Kidney epithelial cell (primary cell): Measurements from ENCODE around the gene PALM. TPM values are rescaled to one million over a fixed set of nuclear protein-coding genes. Genes with fewer than 3 reads are reported as not detected.

Source experiments
- DNase-seq: peaks from one replicate; pipeline ENCODE4 v3.0.0-alpha.2; 2010; ENCODE audit warnings: low read depth
- H3K27me3 ChIP-seq: 2 replicates; pipeline ENCODE4 v1.6.0; 2011; ENCODE audit warnings: low read length; ENCODE audit not compliant: control insufficient read depth, insufficient read depth
- H3K36me3 ChIP-seq: 2 replicates; pipeline ENCODE4 v1.5.1; 2011; ENCODE audit warnings: low read length; ENCODE audit not compliant: control insufficient read depth, insufficient read depth
- H3K4me3 ChIP-seq: 2 replicates; pipeline ENCODE4 v1.5.1; 2011; ENCODE audit warnings: low read depth, mild to moderate bottlenecking, control low read depth, low read length
- total RNA-seq: library from RNA; depleted of rRNA; stranded (reverse); fragments of >200 nt; gene quantifications from 2 replicates; pipeline ENCODE4 v1.2.3, GENCODE V29; 2015
- TF ChIP-seq, protein P1 (sequence below): IDR thresholded peaks from 2 replicates; pipeline ENCODE4 v1.5.1; 2011; ENCODE audit warnings: mild to moderate bottlenecking, moderate library complexity, low read length, control low read depth, inconsistent platforms; ENCODE audit not compliant: insufficient read depth, poor library complexity, severe bottlenecking

The PALM gene
- total RNA-seq, 1 donor from 2014 or later: 49.8 TPM

GRCh38 chr19:715347-715746 is 6.6 kb downstream of the PALM start:
- Histone ChIP-seq H3K27me3 (peaks cover 6% of the 10 kb centered on the region), H3K36me3 (no peaks in the 10 kb centered on the region), H3K4me3 (no peak overlapping the region)
- TF ChIP-seq, protein P1, sequence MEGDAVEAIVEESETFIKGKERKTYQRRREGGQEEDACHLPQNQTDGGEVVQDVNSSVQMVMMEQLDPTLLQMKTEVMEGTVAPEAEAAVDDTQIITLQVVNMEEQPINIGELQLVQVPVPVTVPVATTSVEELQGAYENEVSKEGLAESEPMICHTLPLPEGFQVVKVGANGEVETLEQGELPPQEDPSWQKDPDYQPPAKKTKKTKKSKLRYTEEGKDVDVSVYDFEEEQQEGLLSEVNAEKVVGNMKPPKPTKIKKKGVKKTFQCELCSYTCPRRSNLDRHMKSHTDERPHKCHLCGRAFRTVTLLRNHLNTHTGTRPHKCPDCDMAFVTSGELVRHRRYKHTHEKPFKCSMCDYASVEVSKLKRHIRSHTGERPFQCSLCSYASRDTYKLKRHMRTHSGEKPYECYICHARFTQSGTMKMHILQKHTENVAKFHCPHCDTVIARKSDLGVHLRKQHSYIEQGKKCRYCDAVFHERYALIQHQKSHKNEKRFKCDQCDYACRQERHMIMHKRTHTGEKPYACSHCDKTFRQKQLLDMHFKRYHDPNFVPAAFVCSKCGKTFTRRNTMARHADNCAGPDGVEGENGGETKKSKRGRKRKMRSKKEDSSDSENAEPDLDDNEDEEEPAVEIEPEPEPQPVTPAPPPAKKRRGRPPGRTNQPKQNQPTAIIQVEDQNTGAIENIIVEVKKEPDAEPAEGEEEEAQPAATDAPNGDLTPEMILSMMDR: no peak
- DNase-seq: no peak

- TF ChIP-seq, protein P1: no peak
- Histone ChIP-seq H3K36me3 (no peaks in the 10 kb centered on the region), H3K4me3 (no peak overlapping the region), H3K27me3 (peaks cover 11% of the 10 kb centered on the region)
- DNase-seq: no peak
Observed at GRCh38 chr19:718251-718951, 9.7 kb downstream of the PALM start.

GRCh38 chr19:718991-719512 is 10.3 kb downstream of the PALM start:
- Histone ChIP-seq H3K27me3 (peaks cover 11% of the 10 kb centered on the region), H3K4me3 (no peak overlapping the region), H3K36me3 (no peaks in the 10 kb centered on the region)
- TF ChIP-seq, protein P1: no peak
- no peak for DNase-seq

DNA sequence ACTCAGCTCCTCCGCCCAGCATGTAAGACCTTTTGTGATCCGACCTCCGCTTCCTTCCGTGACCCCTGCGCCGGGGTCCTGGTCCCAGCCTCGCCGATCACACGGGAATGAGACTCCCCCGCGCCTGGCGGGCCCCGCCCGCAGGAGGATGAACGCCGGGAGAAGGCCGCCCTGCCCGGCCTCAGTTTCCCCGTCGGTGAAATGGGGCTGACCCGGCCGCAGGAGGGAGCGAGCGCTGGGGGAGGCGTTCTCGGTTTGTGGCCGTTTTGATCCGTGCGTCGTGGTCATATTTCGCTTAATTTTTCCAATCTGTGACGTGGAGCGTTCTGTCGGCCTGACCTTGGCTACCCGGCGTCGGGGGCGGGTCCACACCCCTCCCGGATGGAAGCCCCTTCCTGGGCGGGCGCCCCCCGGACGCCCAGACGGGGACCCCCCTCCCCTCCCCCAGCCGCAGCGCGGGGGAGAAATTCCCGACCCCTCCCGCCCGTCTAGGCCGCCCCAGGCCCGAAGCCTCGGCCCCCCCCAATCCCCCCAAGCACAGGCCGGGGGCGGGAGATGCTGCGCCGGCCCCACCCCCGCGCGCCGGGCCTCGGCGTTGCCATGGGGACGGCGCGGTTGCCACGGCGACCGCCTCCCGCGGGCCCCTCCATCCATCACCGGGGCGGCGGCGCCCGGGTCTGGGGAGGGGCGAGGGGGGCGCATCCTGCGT is 11.1 kb downstream of the PALM start:
- DNase-seq: no peak
- Histone ChIP-seq H3K36me3 (no peaks in the 10 kb centered on the region), H3K27me3 (peaks cover 11% of the 10 kb centered on the region), H3K4me3 (no peak overlapping the region)
- TF ChIP-seq, protein P1: no peak

DNA sequence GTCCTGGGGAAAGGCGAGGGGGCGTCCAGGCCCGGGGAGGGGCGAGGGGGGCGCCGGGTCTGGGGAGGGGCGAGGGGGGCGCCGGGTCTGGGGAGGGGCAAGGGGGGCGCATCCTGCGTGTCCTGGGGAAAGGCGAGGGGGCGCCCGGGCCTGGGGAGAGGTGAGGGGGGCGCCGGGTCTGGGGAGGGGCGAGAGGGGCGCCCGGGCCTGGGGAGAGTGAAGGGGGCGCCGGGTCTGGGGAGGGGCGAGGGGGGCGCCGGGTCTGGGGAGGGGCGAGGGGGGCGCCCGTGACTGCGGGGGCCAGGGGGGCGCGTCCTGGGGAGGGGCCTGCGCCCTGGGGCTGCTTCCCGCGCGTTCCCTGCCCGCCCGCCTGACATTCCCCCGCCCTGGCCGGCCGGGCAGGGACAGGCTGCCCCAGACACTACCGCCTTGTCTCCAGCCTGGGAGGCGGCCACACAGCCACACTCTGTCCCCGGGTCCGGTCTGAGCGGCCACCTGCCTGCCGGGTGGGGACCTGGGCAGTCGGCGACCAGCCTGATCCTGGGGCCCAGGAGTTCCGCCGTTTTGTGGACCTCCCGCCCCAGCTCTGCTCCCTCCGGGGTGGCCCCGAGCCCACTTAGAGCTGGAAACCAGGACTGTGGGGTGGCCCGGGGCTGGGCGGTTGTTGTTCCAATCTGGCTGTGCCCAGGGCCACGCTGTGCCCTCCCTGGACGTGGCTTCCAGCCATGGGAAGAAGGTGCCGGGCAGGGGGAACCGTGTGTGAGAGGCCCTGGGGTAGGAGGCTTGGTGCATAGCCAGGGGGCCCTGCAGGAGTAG is 11.8 kb downstream of the PALM start:
- TF ChIP-seq, protein P1: no peak
- Histone ChIP-seq H3K36me3 (no peaks in the 10 kb centered on the region), H3K27me3 (peaks cover 11% of the 10 kb centered on the region), H3K4me3 (no peak overlapping the region)
- DNase-seq: no peak
